NCI-H146 treated with DMSO at 0.1 percent for 48 hours (cell line): Measurements from ENCODE around the gene LRRC1.
A peak's percentile ranks its signal among the peaks of the same experiment; 100 is the strongest.
"Not testable (repeated sequence)": the region's sequence is repeated elsewhere in the genome, so short reads cannot be mapped to it uniquely, and the experiment has no call there.

Source experiments
- DNase-seq: peaks from one replicate; lab custom pipeline; 2025; ENCODE audit not compliant: unreplicated experiment; lab: John Stamatoyannopoulos, UW

The LRRC1 gene

GRCh38 chr6:53792016-53792415, 2.8 kb upstream of the LRRC1 start:
- DNase-seq: no peak

- no peak for DNase-seq
Measured at GRCh38 chr6:53792973-53793317, 1.9 kb upstream of the LRRC1 start.

- DNase-seq: peak; percentile 43
Measured at GRCh38 chr6:53793318-53794136, 1.3 kb upstream of the LRRC1 start.

- peak; percentile 52 for DNase-seq
Measured at GRCh38 chr6:53794137-53794719, 577 bp upstream of the LRRC1 start.

GRCh38 chr6:53795340-53795701, 516 bp downstream of the LRRC1 start:
- DNase-seq: peak; percentile 31

GRCh38 chr6:53795702-53796450, 1.1 kb downstream of the LRRC1 start:
- DNase-seq: peak; percentile 25

GRCh38 chr6:53796451-53796780, 1.6 kb downstream of the LRRC1 start:
- no peak for DNase-seq

- no peak for DNase-seq
Measured at GRCh38 chr6:53796791-53797190, 2.0 kb downstream of the LRRC1 start.

GRCh38 chr6:53797304-53797703, 2.5 kb downstream of the LRRC1 start:
- no peak for DNase-seq

- DNase-seq: no peak
Measured at GRCh38 chr6:53799340-53799739, 4.5 kb downstream of the LRRC1 start.

- DNase-seq: no peak
Measured at GRCh38 chr6:53801022-53801421, 6.2 kb downstream of the LRRC1 start.

- no peak for DNase-seq
Measured at GRCh38 chr6:53802582-53802981, 7.8 kb downstream of the LRRC1 start.

- no peak for DNase-seq
Measured at GRCh38 chr6:53803081-53803860, 8.5 kb downstream of the LRRC1 start.

- DNase-seq: no peak
Measured at GRCh38 chr6:53805016-53805415, 10.2 kb downstream of the LRRC1 start.

GRCh38 chr6:53805725-53806124, 10.9 kb downstream of the LRRC1 start:
- peak; percentile 4 for DNase-seq

- not testable (repeated sequence) for DNase-seq
Measured at GRCh38 chr6:53807606-53808005, 12.8 kb downstream of the LRRC1 start.

GRCh38 chr6:53808302-53808881, 13.6 kb downstream of the LRRC1 start:
- no peak for DNase-seq

- DNase-seq: no peak
Measured at GRCh38 chr6:53809691-53810090, 14.9 kb downstream of the LRRC1 start.

- peak; percentile 89 for DNase-seq
Measured at GRCh38 chr6:53811082-53811481, 16.3 kb downstream of the LRRC1 start.

GRCh38 chr6:53811746-53812145, 16.9 kb downstream of the LRRC1 start:
- peak; percentile 14 for DNase-seq

- no peak for DNase-seq
Measured at GRCh38 chr6:53813096-53813495, 18.3 kb downstream of the LRRC1 start.
